NOMO-1 treated with dmso at 0.1 percent for 144 hours (cell line): Measurements from ENCODE around the gene SLC5A11.
"Not testable (repeated sequence)": the region's sequence is repeated elsewhere in the genome, so short reads cannot be mapped to it uniquely, and the experiment has no call there.

Experiments used
- DNase-seq: peaks from one replicate; lab custom pipeline; 2025; ENCODE audit not compliant: unreplicated experiment; lab: John Stamatoyannopoulos, UW

Gene SLC5A11

GRCh38 chr16:24834459-24835335 lies 11.1 kb upstream of the SLC5A11 start:
- no peak for DNase-seq

- DNase-seq: no peak
These were observed 8.9 kb upstream of the SLC5A11 start for GRCh38 chr16:24836836-24837235.

GRCh38 chr16:24837969-24838368 lies 7.8 kb upstream of the SLC5A11 start:
- DNase-seq: no peak

DNA sequence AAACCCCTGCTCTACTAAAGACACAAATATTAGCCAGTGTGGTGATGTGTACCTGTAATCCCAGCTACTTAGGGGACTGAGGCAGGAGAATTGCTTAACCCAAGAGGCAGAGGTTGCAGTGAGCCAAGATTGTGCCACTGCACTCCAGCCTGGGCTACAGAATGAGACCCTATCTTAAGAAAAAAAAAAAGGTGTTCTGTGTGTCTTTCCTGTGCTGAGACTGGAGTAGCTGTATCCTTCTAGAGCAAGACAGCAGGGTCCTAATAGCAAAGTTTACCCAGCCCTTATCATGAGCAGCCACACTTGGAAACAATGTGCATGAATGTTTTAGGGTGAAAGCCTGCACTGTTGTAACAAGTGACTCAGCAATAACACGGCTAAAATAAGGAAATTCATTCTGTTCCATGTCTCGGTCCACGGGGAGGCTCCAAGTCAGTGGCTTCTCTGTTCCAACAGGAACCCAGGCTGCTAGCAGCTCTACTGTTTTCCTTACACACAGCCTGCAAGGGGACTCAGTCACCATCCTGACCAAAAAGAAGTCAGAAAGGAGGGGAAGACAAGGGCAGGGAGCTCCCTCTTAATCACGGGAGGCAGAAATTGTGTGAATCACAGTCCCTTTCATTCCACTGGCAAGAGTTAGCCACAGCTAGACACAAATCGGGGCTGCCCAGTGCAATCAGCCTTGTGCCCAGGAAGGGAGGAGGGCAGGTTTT lies 7.1 kb upstream of the SLC5A11 start:
- DNase-seq: no peak

GRCh38 chr16:24839347-24839972 lies 6.3 kb upstream of the SLC5A11 start:
- no peak for DNase-seq

- no peak for DNase-seq
These were observed 4.5 kb upstream of the SLC5A11 start for GRCh38 chr16:24841291-24841690.

GRCh38 chr16:24844101-24845030 lies 1.4 kb upstream of the SLC5A11 start:
- no peak for DNase-seq

DNA sequence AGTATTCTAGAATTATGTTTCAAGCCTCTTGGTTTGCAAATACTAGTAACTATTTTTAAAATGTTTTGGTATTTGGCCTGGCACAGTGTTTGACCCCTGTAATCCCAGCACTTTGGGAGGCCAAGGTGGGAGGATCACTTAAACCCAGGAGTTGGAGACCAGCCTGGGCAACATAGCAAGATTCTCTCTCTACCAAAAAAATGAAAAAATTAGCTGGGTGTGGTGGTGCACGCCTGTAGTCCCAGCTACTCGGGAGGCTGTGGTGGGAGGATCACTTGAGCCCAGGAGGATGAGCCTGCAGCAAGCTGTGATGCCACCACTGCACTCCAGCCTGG lies 765 bp upstream of the SLC5A11 start:
- DNase-seq: not testable (repeated sequence)

- DNase-seq: no peak
These were observed 990 bp downstream of the SLC5A11 start for GRCh38 chr16:24846548-24847357.

DNA sequence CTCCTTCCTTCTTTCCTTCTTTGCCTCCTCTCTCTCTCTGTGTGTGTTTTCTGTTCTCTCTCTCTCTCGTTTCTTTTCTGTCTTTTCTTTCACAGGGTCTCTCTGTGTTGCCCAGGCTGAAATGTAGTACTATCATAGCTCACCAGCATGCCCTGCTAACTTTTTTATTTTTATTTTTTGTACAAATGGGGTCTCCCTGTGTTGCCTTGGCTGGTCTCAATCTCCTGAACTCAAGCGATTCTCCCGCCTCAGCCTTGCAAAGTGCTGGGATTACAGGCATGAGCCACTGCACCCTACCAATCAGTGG lies 1.5 kb downstream of the SLC5A11 start:
- DNase-seq: no peak

- DNase-seq: no peak
These were observed 2.3 kb downstream of the SLC5A11 start for GRCh38 chr16:24848065-24848464.

- no peak for DNase-seq
These were observed 3.9 kb downstream of the SLC5A11 start for GRCh38 chr16:24849641-24850040.

GRCh38 chr16:24850289-24850938 lies 4.7 kb downstream of the SLC5A11 start:
- no peak for DNase-seq

- DNase-seq: no peak
These were observed 5.9 kb downstream of the SLC5A11 start for GRCh38 chr16:24851700-24852099.

GRCh38 chr16:24852281-24852721 lies 6.5 kb downstream of the SLC5A11 start:
- DNase-seq: no peak

DNA sequence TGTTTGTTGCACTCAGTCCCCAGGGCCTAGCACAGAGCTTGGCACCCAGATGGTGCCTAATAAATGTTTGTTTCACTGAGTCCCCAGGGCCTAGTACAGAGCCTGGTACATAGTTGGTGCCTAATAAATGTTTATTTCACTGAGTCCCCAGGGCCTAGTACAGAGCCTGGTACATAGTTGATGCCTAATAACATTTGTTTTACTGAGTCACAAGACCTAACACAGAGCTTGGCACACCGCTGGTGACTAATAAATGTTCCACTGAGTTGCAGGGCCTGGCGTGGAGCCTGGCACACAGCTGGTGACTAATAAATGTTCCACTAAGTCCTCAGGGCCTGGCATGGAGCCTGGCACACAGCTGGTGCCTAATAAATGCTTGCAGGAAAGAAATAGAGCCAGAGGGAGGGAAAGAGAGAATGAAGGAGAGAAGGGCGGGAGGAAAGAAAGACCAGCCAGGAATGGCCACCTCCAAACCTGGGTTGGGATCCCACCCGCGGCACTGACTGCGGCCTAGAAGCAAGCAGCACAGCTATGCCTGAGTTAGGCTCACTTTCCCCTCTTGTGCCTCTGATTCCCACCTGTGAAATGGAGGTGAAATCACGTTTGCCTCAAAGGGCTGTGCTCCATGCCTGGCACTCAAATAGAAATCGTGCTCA lies 7.5 kb downstream of the SLC5A11 start:
- no peak for DNase-seq

DNA sequence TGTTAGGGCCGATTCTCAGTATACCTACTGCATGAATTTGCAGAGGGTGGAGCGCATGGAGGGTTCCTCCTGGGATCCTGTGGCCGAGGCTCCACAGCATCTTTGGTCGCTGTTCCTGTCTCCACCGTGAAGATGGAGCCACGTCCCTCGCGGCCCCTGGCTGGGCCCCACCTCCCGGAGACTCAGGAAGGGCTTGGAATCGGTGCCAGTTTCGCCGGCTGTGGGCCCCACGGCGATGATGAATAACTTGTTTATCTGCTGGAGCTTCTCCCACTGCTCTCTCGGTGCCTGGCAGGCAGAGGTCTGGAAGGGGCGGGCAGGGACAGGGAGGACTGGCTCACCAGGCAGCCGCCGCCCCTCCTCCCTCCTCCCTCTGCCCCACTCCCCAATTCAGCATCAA lies 8.1 kb downstream of the SLC5A11 start:
- DNase-seq: no peak

GRCh38 chr16:24854607-24855171 lies 8.9 kb downstream of the SLC5A11 start:
- DNase-seq: no peak

- DNase-seq: no peak
These were observed 9.9 kb downstream of the SLC5A11 start for GRCh38 chr16:24855678-24856077.
